Esophagus muscularis mucosa (tissue), 2 donors: ENCODE data around the gene CACHD1.

ENCODE experiments used
- EP300 ChIP-seq: sonication (generic); formaldehyde crosslinking; IDR thresholded peaks from one replicate; pipeline ENCODE4 v1.6.1; 2017; ENCODE audit warnings: antibody characterized with exemption
- POLR2A ChIP-seq: fragments of 450-650 bp; IDR thresholded peaks from one replicate; pipeline ENCODE4 v1.6.1; 2017; ENCODE audit warnings: antibody characterized with exemption, moderate library complexity, mild to moderate bottlenecking, low read depth

DNA sequence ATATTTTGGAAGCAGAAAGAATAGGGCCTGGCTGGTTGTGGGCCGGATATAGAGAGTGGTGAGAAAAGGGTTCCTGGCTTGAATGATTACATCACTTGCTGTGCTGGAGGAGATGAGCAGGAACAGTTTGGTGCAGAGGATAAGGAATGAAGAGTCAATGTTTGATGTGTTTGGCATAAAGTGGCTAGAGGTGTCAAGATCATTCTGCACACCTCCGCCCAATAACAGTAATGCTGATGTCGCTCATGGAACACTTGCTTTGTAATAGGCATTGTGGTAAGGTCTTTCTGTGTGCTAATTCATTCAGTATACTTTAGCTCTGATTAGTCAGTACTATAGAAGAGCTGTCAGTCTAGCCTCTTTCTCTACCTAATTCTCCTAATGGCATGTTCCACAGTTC, 226.9 kb downstream of the CACHD1 start:
- TF ChIP-seq POLR2A (no peak), EP300 (no peak)
